Breast epithelium (tissue), 4 donors: Measurements from ENCODE around the gene OXER1. TPM values are rescaled to one million over a fixed set of nuclear protein-coding genes. Genes with fewer than 3 reads are reported as not detected.
"Not testable (repeated sequence)": the region's sequence is repeated elsewhere in the genome, so short reads cannot be mapped to it uniquely, and the experiment has no call there.

Source experiments
- DNase-seq, 2 donors: peaks; one replicate each; pipeline ENCODE4 v3.0.0-alpha.2; 2019; ENCODE audit warnings: low spot score in 2 of 2
- H3K27ac ChIP-seq, 2 donors: fragments of 200-600 bp; sonication (generic) in 1 of 2; one replicate each; pipeline ENCODE4 v1.5.1; 2016 to 2019; ENCODE audit warnings: mild to moderate bottlenecking in 1 of 2
- H3K27me3 ChIP-seq, 2 donors: fragments of 200-600 bp; sonication (generic) in 1 of 2; one replicate each; pipeline versions ENCODE4 v1.5.1 to v1.6.0; 2017 to 2019; ENCODE audit warnings: control low read depth in 1 of 2, mild to moderate bottlenecking in 1 of 2
- H3K36me3 ChIP-seq: fragments of 200-600 bp; one replicate; pipeline ENCODE4 v1.5.1; 2019
- H3K4me1 ChIP-seq, 2 donors: fragments of 200-600 bp; sonication (generic); one replicate each; pipeline ENCODE4 v1.5.1; 2016 to 2019; ENCODE audit warnings: control low read depth in 1 of 2
- H3K4me3 ChIP-seq, 3 donors: fragments of 200-600 bp; sonication (generic); 1 replicate in 2 of 3; 2 replicates in 1 of 3; pipeline ENCODE4 v1.5.1; 2016 to 2019; ENCODE audit warnings: mild to moderate bottlenecking in 3 of 3, moderate library complexity in 2 of 3
- H3K9me3 ChIP-seq, 2 donors: fragments of 200-600 bp; sonication (generic) in 1 of 2; one replicate each; pipeline ENCODE4 v1.5.1; 2016 to 2019; ENCODE audit warnings: control low read depth in 1 of 2
- CTCF ChIP-seq, 3 donors: fragments of 450-650 bp; IDR thresholded peaks; one replicate each; pipeline ENCODE4 v1.5.1; 2016 to 2017; ENCODE audit warnings: antibody characterized with exemption in 3 of 3, mild to moderate bottlenecking in 3 of 3, moderate library complexity in 3 of 3
- POLR2A ChIP-seq: fragments of 450-650 bp; IDR thresholded peaks from one replicate; pipeline ENCODE4 v1.6.1; 2016; ENCODE audit warnings: antibody characterized with exemption, mild to moderate bottlenecking, moderate library complexity
- POLR2AphosphoS5 ChIP-seq, 3 donors: sonication (generic); formaldehyde crosslinking; IDR thresholded peaks; one replicate each; pipeline ENCODE4 v1.6.1; 2017; ENCODE audit warnings: antibody characterized with exemption in 3 of 3
- intact Hi-C: fragments of 100-400 bp; cut with DNase I; formaldehyde crosslinking; loops from one replicate; pipeline ENCODE4 v1.15.1; 2023; ENCODE audit warnings: low total_unique reads
- total RNA-seq, 3 donors: library from RNA; depleted of rRNA; stranded (reverse); fragments of >200 nt; gene quantifications; one replicate each; pipeline ENCODE4 v1.1.0, GENCODE V29; 2016

Gene OXER1
- total RNA-seq, 3 donors from 2014 or later, result 0.80 to 1.0 (median 0.98) TPM

GRCh38 chr2:42736598-42737322 lies 27.2 kb downstream of the OXER1 start:
- no peaks in the 10 kb centered on the region for H3K36me3 ChIP-seq
- TF ChIP-seq POLR2AphosphoS5 (IDR thresholded peaks at IDR 0.05) (no peak), CTCF (IDR thresholded peaks at IDR 0.05) (no peak), POLR2A (no peak)
- H3K9me3 ChIP-seq, result no peaks in the 10 kb centered on the region
- no peaks in the 10 kb centered on the region for H3K4me1 ChIP-seq
- H3K27me3 ChIP-seq, result no peaks in the 10 kb centered on the region
- DNase-seq, result no peak
- H3K27ac ChIP-seq, result no peak overlapping the region
- H3K4me3 ChIP-seq, result no peak overlapping the region
- intact Hi-C loops, result no loop called here

- intact Hi-C loops, result no loop called here
- Histone ChIP-seq H3K27ac (no peak overlapping the region), H3K27me3 (no peaks in the 10 kb centered on the region), H3K4me3 (no peak overlapping the region), H3K36me3 (no peaks in the 10 kb centered on the region), H3K9me3 (peaks cover 0 to 7% of the 10 kb centered on the region in 2 donors), H3K4me1 (no peaks in the 10 kb centered on the region)
- no peak for DNase-seq
- TF ChIP-seq POLR2A (no peak), CTCF (IDR thresholded peaks at IDR 0.05) (no peak), POLR2AphosphoS5 (IDR thresholded peaks at IDR 0.05) (no peak)
These were observed 30.1 kb downstream of the OXER1 start for GRCh38 chr2:42733852-42734251.

- H3K4me1 ChIP-seq, H3K27me3 ChIP-seq, H3K27ac ChIP-seq, H3K9me3 ChIP-seq, H3K4me3 ChIP-seq, H3K36me3 ChIP-seq, intact Hi-C loops, DNase-seq: not testable (repeated sequence)
These were observed 32.6 kb downstream of the OXER1 start for GRCh38 chr2:42731316-42731715.

- H3K4me3 ChIP-seq, result no peak overlapping the region
- DNase-seq, result no peak
- H3K9me3 ChIP-seq, result peaks cover 0 to 7% of the 10 kb centered on the region in 2 donors
- intact Hi-C loops, result no loop called here
- no peaks in the 10 kb centered on the region for H3K4me1 ChIP-seq
- H3K27me3 ChIP-seq, result no peaks in the 10 kb centered on the region
- H3K36me3 ChIP-seq, result no peaks in the 10 kb centered on the region
- H3K27ac ChIP-seq, result no peak overlapping the region
- TF ChIP-seq POLR2A, result no peak
- no peak for TF ChIP-seq POLR2AphosphoS5 (IDR thresholded peaks at IDR 0.05)
- TF ChIP-seq CTCF (IDR thresholded peaks at IDR 0.05), result no peak
These were observed 37.3 kb downstream of the OXER1 start for GRCh38 chr2:42726680-42727079.

GRCh38 chr2:42725657-42726056 lies 38.3 kb downstream of the OXER1 start:
- Histone ChIP-seq H3K27ac (no peak overlapping the region), H3K9me3 (peaks cover 0 to 7% of the 10 kb centered on the region in 2 donors), H3K36me3 (no peaks in the 10 kb centered on the region), H3K27me3 (no peaks in the 10 kb centered on the region), H3K4me1 (no peaks in the 10 kb centered on the region), H3K4me3 (no peak overlapping the region)
- TF ChIP-seq POLR2A, result no peak
- no peak for TF ChIP-seq CTCF (IDR thresholded peaks at IDR 0.05)
- TF ChIP-seq POLR2AphosphoS5 (IDR thresholded peaks at IDR 0.05), result no peak
- intact Hi-C loops, result no loop called here
- DNase-seq, result no peak
